Tongue (tissue), 2 donors: ENCODE results near the gene RAB24. TPM values are rescaled to one million over a fixed set of nuclear protein-coding genes. Genes with fewer than 3 reads are reported as not detected.

Experiments used
- DNase-seq: peaks from one replicate; pipeline ENCODE4 v3.0.0-alpha.2; 2015
- total RNA-seq: library from RNA; depleted of rRNA; stranded (reverse); fragments of >200 nt; gene quantifications from one replicate; pipeline ENCODE4 v1.2.3, GENCODE V29; 2014

The RAB24 gene
- total RNA-seq, 1 donor from 2014 or later, result 25.4 TPM

- DNase-seq, result no peak
These were observed 29.4 kb upstream of the RAB24 start for GRCh38 chr5:177332896-177333260.

- no peak for DNase-seq
These were observed 28.7 kb upstream of the RAB24 start for GRCh38 chr5:177332031-177332895.

- DNase-seq, result no peak
These were observed 27.7 kb upstream of the RAB24 start for GRCh38 chr5:177330991-177331842.

DNA sequence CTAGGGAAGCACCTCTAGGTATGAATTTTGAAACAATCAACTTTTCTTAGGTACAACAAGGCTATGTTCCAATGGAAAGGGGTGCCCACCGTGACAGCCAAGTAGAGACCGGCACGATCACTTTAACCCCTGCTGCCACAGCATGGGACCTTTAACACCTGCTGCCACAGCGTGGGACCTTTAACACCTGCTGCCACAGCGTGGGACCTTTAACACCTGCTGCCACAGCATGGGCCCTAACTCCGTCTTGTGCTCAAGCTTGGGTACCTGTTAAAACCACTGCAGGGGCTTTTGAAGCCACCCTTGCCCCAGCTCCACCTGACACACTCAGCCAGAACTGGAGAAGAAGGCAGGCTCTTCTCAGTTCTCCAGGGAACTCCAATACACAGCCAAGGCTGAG is 26.4 kb upstream of the RAB24 start:
- DNase-seq, result no peak

GRCh38 chr5:177328545-177329231 is 25.2 kb upstream of the RAB24 start:
- no peak for DNase-seq

DNA sequence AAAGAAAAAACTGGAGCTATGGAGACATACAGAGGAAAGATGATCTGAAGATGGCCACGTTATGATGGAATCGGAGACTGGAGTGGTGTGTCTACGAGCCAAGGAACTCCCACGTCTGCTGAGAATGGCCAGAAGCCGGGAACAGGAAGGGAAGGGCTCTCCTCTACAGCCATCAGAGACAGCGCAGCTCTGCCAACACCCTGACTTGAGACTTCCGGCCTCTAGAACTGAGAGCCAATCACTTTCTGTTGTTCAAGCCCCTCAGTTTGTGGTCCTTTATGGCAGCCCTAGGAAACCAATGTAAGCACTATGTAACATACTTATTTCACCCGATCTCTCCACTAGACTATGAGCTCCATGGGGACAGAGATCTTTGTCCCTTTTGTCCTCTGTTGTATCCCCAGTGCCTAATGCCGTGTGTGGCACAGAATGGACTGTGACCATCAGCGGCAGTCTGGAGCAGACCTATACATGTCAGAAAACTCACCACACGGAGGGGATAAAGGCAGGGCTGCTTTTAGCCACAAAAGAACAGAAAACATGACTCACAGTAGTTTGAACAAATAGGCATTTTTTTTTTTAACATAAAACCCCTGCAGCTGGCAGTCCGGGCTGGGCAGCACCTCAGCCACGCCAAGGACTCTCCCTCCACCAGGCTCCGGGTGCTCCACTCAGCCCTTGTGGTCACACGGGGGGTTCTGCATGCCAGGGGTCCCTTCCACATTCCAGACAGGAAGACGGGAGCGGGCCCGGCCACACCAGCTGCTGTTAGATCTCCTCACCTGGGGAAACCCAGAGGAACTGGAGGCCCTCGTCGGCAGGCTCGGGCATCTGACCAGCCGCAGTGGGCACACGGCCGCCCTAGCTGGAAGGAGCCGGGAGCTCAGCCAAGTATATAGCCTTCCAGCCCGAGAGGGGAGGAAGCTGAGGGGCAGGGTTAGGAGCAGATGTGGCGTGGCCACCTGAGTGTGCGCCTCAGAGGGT is 24.3 kb upstream of the RAB24 start:
- no peak for DNase-seq

DNA sequence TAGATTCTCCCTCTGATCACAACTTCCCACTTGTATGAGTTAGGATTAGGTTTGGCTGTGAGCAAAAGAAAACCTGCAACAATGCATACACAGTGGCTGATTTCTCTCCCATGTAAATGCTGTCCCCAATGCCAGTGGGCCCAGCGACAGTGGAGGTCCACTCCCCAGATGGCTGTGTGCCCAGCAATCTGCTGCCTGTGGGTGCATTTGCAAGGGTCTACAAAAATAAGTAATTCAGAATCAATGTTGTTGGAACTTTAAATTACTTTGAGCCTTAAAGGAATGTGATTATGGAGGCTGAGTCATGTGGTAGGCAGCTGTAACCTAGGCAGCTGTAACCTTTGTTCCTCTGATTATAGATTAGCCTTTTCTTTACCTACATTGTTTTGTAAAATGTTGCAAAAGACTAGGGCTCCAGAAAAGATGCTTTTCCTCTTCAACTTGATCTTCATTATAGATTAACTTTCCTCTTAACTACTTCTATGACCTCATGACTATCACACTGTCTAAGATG is 22.4 kb upstream of the RAB24 start:
- no peak for DNase-seq

DNA sequence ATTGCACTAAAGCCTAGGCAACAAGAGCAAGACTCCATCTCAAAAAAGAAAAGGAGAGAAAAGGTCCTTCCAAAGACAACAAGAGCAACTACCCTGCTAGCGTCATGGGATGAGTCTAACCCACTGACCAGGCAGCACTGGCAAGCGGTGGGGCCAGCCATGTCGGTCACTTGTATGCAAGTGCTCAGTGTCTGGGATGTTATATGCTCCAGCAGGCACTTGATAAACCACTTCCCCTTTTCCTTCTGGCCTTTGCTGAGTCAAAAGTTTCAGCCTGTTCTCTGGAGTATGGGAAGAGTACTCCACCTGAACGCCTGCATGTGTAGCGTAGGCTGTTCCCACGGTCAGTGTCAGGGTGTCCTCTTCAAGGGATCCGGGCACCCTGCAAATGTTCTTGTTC is 17.4 kb upstream of the RAB24 start:
- DNase-seq, result no peak

GRCh38 chr5:177319913-177320588 is 16.5 kb upstream of the RAB24 start:
- no peak for DNase-seq

- peak; percentile 78 for DNase-seq
These were observed 14.4 kb upstream of the RAB24 start for GRCh38 chr5:177317959-177318377.

- no peak for DNase-seq
These were observed 12.5 kb upstream of the RAB24 start for GRCh38 chr5:177316005-177316404.

DNA sequence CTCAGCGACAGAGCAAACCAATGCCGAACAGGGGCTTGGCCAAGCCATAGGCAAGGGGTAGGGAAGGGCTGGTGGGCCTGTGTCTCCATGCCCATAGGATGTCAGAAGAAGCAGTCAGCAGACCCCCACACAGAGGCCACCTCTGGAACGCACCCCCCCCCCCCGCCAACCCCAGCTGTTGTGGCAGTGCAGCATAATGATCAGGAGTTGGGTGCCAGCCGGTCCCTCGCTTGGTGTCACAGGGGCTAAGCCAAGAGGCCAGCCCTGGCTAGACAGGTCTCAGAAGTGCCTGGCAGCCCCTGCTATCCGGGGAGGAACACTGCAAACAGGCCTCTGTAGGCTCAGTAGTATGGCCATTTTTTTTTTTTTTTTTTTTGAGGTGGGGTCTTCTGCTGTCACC is 11.9 kb upstream of the RAB24 start:
- DNase-seq, result no peak

- no peak for DNase-seq
These were observed 11.1 kb upstream of the RAB24 start for GRCh38 chr5:177314376-177315342.

DNA sequence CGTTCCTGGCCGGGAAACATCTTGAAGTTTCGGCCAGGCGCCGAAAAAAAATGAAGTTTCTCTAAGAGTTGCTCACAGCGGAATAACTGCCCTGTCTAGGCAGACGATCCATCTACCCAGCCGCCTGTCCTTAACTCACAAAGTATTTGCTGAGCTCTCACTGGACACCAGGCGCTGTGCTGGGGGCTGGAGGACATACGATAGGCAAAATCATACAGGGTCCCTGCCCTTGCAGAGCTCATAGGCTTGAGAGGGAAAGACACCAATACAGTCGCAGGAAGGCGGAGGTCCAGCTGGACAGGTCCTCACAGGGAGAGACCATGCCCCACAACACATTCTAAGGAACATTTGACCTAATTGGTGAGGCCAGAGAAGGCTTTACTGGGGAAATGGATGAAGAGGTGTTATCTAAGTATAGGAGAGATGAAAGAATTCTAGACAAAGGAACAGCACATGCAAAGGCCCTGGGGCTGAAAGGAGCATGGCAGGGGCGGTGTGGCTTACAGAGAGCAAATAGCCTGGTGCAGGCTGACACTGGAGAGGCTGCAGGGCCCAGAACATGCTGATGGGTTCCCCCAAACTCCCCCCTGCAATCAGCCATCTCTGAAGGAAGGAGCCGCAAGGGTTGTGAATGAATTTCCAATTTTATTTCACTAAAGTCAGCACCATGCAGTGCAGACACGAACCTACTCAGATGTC is 10.2 kb upstream of the RAB24 start:
- DNase-seq, result no peak

GRCh38 chr5:177312649-177313181 is 9.2 kb upstream of the RAB24 start:
- DNase-seq, result peak; percentile 61

DNA sequence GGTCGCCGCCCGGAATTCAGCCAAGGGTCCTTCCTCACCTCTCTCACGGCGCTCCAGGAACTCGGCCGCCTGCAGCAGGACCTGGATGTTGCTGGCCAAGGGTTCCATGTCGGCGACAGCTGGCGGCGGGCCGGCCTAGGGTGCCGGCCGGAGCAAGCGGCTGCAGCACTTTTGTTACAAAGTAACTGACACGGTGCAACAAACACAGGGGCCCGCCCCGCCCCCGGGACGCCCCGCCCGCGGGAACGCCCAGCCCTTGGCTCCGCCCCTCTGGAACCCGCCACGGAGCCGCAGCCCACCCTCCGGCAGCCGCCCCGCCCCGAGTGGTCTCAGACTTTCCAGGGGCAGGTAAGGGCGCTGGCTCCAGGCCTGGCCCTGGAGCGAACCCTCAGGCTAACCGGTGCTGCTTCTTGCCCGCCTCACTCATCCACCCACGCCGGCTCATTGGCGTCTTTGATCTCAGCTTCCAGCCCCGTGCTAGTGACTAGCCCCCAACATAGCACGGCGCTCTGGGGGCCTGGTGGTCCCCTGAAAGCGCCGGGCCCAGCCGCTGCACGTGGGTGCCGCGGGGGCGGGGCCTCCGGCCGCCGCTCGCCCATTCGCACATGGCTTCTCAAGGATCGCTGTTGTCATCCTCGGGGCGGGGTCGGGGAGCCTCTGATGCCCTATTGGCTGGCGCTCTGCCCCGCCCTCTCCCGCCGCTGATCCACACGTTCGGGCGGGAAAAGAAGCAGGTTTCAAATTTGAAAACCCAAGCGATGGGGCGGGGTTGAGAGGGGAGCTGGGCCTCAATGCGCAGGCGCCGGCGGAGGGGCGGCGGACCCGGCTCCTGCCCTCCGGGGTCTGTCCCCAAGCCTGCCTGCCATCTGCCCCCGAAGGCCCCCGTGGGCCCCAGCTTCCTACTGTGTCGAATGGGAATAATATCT is 8.5 kb upstream of the RAB24 start, which contains the start of gene MXD3:
TSS of gene MXD3 (minus strand) at position 176 of the 926 bp plus-strand sequence. CDS start at position 108, 68 bp downstream.
- DNase-seq, result peak; percentile 99

- DNase-seq, result peak; percentile 18
These were observed 7.8 kb upstream of the RAB24 start for GRCh38 chr5:177311392-177311722.
